DOHH2 (cell line): ENCODE measurements around the gene EFS.

ENCODE experiments used
- H3F3A ChIP-seq: fragments of 200-600 bp; sonication (generic), shearing (Covaris generic); 2 replicates; pipeline ENCODE4 v1.6.0; 2016; ENCODE audit warnings: antibody characterized with exemption, mild to moderate bottlenecking; ENCODE audit not compliant: control insufficient read depth, insufficient read depth
- H3K27ac ChIP-seq: fragments of 200-600 bp; sonication (generic); 2 replicates; pipeline ENCODE4 v1.5.1; 2014; ENCODE audit warnings: low read depth, mild to moderate bottlenecking, low read length, moderate library complexity
- H3K27me3 ChIP-seq: fragments of 200-600 bp; sonication (generic); 2 replicates; pipeline ENCODE4 v1.6.1; 2014; ENCODE audit warnings: mild to moderate bottlenecking, low read length, mixed read lengths; ENCODE audit not compliant: control insufficient read depth
- H3K36me3 ChIP-seq: fragments of 200-600 bp; sonication (generic); 2 replicates; pipeline ENCODE4 v1.6.1; 2014; ENCODE audit warnings: mild to moderate bottlenecking, low read length, moderate library complexity, mixed read lengths; ENCODE audit not compliant: control insufficient read depth
- H3K4me1 ChIP-seq: fragments of 200-600 bp; sonication (generic); 2 replicates; pipeline ENCODE4 v1.6.1; 2014; ENCODE audit warnings: mild to moderate bottlenecking, low read length, mixed read lengths; ENCODE audit not compliant: control insufficient read depth
- H3K4me2 ChIP-seq: fragments of 200-600 bp; sonication (generic); 2 replicates; pipeline ENCODE4 v1.6.0; 2014; ENCODE audit warnings: mild to moderate bottlenecking, low read length, moderate library complexity
- H3K4me3 ChIP-seq: fragments of 200-600 bp; sonication (generic); 2 replicates; pipeline ENCODE4 v1.5.1; 2014; ENCODE audit warnings: mild to moderate bottlenecking, low read length, mixed read lengths
- H3K79me2 ChIP-seq: fragments of 200-600 bp; sonication (generic); 2 replicates; pipeline ENCODE4 v1.6.1; 2014; ENCODE audit warnings: mild to moderate bottlenecking, low read length, mixed read lengths; ENCODE audit not compliant: control insufficient read depth
- H3K9me2 ChIP-seq: fragments of 200-600 bp; sonication (generic); replicated peaks from 2 replicates; pipeline ENCODE4 v1.6.1; 2014; ENCODE audit warnings: mild to moderate bottlenecking, low read length, mixed read lengths; ENCODE audit not compliant: control insufficient read depth
- H3K9me3 ChIP-seq: fragments of 200-600 bp; sonication (generic); 2 replicates; pipeline ENCODE4 v1.6.1; 2014; ENCODE audit warnings: antibody characterized with exemption, low read length, mixed read lengths; ENCODE audit not compliant: control insufficient read depth, insufficient read depth
- H4K20me1 ChIP-seq: fragments of 200-600 bp; sonication (generic); 2 replicates; pipeline ENCODE4 v1.6.0; 2014; ENCODE audit warnings: low read depth, mild to moderate bottlenecking, antibody characterized with exemption, low read length, moderate library complexity; ENCODE audit not compliant: control insufficient read depth, insufficient read depth
- EZH2phosphoT487 ChIP-seq: fragments of 200-600 bp; sonication (generic); IDR thresholded peaks from 2 replicates; pipeline ENCODE4 v1.6.1; 2017; ENCODE audit warnings: borderline replicate concordance, mild to moderate bottlenecking, antibody characterized with exemption, low read length, moderate library complexity, mixed read lengths
- TF ChIP-seq, protein P1 (sequence below): fragments of 200-600 bp; sonication (generic); IDR thresholded peaks from one replicate; pipeline ENCODE4 v1.5.1; 2014; ENCODE audit warnings: antibody characterized with exemption, mild to moderate bottlenecking, low read depth, low read length; ENCODE audit not compliant: poor library complexity, severe bottlenecking

Gene EFS

DNA sequence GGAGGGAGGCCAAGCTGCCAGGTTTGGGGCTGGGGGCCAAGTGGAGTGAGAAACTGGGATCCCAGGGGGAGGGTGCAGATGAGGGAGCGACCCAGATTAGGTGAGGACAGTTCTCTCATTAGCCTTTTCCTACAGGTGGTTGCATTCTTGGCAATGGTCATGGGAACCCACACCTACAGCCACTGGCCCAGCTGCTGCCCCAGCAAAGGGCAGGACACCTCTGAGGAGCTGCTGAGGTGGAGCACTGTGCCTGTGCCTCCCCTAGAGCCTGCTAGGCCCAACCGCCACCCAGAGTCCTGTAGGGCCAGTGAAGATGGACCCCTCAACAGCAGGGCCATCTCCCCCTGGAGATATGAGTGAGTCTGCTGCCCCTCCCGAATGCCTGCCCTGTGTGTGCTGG, 8.1 kb upstream of the EFS start:
- H3K79me2 ChIP-seq, result no peaks in the 10 kb centered on the region
- H3K27ac ChIP-seq, result no peak overlapping the region
- H3K4me1 ChIP-seq, result 0 out of 2 replicates have a peak, but pooled peaks cover 5% of the 10 kb centered on the region
- 0 out of 2 replicates have a peak, but pooled peaks cover 5% of the 10 kb centered on the region for H3K27me3 ChIP-seq
- H3K4me2 ChIP-seq, result no peak overlapping the region
- no peaks in the 10 kb centered on the region for H3F3A ChIP-seq
- no peaks in the 10 kb centered on the region for H3K9me3 ChIP-seq
- no peaks in the 10 kb centered on the region for H4K20me1 ChIP-seq
- no peak overlapping the region for H3K4me3 ChIP-seq
- no peaks in the 10 kb centered on the region for H3K9me2 ChIP-seq
- H3K36me3 ChIP-seq, result no peaks in the 10 kb centered on the region
- TF ChIP-seq EZH2phosphoT487, result no peak
- TF ChIP-seq, protein P1, sequence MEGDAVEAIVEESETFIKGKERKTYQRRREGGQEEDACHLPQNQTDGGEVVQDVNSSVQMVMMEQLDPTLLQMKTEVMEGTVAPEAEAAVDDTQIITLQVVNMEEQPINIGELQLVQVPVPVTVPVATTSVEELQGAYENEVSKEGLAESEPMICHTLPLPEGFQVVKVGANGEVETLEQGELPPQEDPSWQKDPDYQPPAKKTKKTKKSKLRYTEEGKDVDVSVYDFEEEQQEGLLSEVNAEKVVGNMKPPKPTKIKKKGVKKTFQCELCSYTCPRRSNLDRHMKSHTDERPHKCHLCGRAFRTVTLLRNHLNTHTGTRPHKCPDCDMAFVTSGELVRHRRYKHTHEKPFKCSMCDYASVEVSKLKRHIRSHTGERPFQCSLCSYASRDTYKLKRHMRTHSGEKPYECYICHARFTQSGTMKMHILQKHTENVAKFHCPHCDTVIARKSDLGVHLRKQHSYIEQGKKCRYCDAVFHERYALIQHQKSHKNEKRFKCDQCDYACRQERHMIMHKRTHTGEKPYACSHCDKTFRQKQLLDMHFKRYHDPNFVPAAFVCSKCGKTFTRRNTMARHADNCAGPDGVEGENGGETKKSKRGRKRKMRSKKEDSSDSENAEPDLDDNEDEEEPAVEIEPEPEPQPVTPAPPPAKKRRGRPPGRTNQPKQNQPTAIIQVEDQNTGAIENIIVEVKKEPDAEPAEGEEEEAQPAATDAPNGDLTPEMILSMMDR, result no peak

DNA sequence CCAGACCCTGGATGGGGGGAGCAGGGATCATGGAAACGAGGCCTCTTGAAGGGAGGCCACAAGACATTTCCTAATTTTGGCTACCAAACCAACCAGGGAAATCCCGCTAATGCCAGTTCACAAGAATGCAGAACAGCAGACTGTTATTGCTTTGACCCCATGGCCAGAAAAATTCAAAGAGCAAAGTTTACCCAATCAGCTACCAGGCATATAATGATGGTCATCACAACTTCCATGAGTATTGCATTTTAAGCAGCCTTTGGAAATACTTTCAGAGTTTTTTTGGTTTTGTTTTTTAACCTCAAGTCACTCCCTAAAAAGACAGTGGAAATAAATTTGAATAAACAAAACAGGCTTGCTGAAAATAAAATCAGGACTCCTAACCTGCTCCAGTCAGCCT, 7.5 kb upstream of the EFS start, which contains the start of gene IL25:
Gene IL25 (plus strand): TSS at position 301 of the 400 bp plus-strand sequence.
- no peaks in the 10 kb centered on the region for H4K20me1 ChIP-seq
- no peaks in the 10 kb centered on the region for H3F3A ChIP-seq
- TF ChIP-seq EZH2phosphoT487, result no peak
- TF ChIP-seq, protein P1, result no peak
- no peak within 1 kb of the TSS for H3K4me3 ChIP-seq
- no peaks in the 10 kb centered on the region for H3K36me3 ChIP-seq
- 0 out of 2 replicates have a peak, but pooled peaks cover 5% of the 10 kb centered on the region for H3K4me1 ChIP-seq
- H3K9me2 ChIP-seq, result no peaks in the 10 kb centered on the region
- H3K27ac ChIP-seq, result no peak within 1 kb of the TSS
- no peaks in the 10 kb centered on the region for H3K79me2 ChIP-seq
- H3K27me3 ChIP-seq, result peaks cover 3% of the 10 kb centered on the region; the same call in 1 of the 2 replicates
- no peak within 1 kb of the TSS for H3K4me2 ChIP-seq
- H3K9me3 ChIP-seq, result no peaks in the 10 kb centered on the region

DNA sequence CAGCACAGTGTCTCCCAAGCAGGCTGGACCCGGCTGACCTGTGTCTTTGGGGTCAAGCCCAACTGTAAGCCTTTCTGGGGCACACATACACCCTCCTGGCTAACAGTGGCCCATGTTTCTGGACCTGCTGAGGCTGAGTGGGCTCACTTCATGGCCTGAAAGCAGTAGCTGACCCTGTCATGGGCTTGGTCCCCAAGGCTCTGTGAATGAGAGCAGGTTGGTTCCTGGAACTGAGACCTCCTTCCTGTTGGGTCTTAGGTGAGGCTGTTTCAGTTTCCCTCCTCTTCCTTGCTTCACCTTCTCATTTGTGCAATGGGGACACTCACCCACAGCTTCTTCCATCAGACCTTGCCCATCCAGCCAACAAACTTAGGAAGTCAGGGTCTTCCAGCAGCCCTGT, 6.9 kb upstream of the EFS start:
- Histone ChIP-seq H3F3A (no peaks in the 10 kb centered on the region), H4K20me1 (no peaks in the 10 kb centered on the region), H3K36me3 (no peaks in the 10 kb centered on the region), H3K9me3 (no peaks in the 10 kb centered on the region), H3K27me3 (peaks cover 3% of the 10 kb centered on the region; the same call in 1 of the 2 replicates), H3K4me1 (0 out of 2 replicates have a peak, but pooled peaks cover 5% of the 10 kb centered on the region), H3K27ac (no peak overlapping the region), H3K4me3 (no peak overlapping the region), H3K79me2 (no peaks in the 10 kb centered on the region), H3K9me2 (no peaks in the 10 kb centered on the region), H3K4me2 (no peak overlapping the region)
- no peak for TF ChIP-seq EZH2phosphoT487
- TF ChIP-seq, protein P1, result no peak
